Upper lobe of left lung (tissue), 6 donors: ENCODE data around the gene GYPB. TPM values are rescaled to one million over a fixed set of nuclear protein-coding genes. Genes with fewer than 3 reads are reported as not detected.
"Not testable (repeated sequence)": the region's sequence is repeated elsewhere in the genome, so short reads cannot be mapped to it uniquely, and the experiment has no call there.

Source experiments
- ATAC-seq, 2 donors: fragments of 200-7000 bp; cut with Tn5 transposase; one replicate each; pipeline ENCODE4 v1.9.1; 2022; ENCODE audit warnings: mild to moderate bottlenecking in 2 of 2, moderate library complexity in 2 of 2; ENCODE audit not compliant: low FRiP score in 2 of 2
- DNase-seq, 2 donors: peaks; one replicate each; pipeline ENCODE4 v3.0.0-alpha.2; 2019 to 2020
- H3K27ac ChIP-seq, 4 donors: fragments of 200-600 bp; sonication (generic); one replicate each; pipeline ENCODE4 v1.5.1; 2016 to 2019
- H3K27me3 ChIP-seq, 4 donors: fragments of 200-600 bp; sonication (generic); one replicate each; pipeline ENCODE4 v1.5.1; 2017 to 2019
- H3K36me3 ChIP-seq, 4 donors: fragments of 200-600 bp; sonication (generic); one replicate each; pipeline ENCODE4 v1.5.1; 2016 to 2019
- H3K4me1 ChIP-seq, 4 donors: fragments of 200-600 bp; sonication (generic); one replicate each; pipeline ENCODE4 v1.5.1; 2018 to 2019
- H3K4me3 ChIP-seq, 4 donors: fragments of 200-600 bp; sonication (generic); one replicate each; pipeline ENCODE4 v1.5.1; 2017 to 2019; ENCODE audit warnings: mild to moderate bottlenecking in 2 of 4, moderate library complexity in 1 of 4
- H3K9me3 ChIP-seq, 4 donors: fragments of 200-600 bp; sonication (generic); one replicate each; pipeline ENCODE4 v1.5.1; 2018 to 2019
- CTCF ChIP-seq, 6 experiments: fragments of 450-650 bp in 4 of 6; fragments of 200-600 bp in 2 of 6; sonication (generic) in 2 of 6; IDR thresholded peaks; one replicate each; pipeline ENCODE4 v1.5.1; 2016 to 2019; ENCODE audit warnings: antibody characterized with exemption in 6 of 6
- EP300 ChIP-seq, 4 donors: sonication (generic); formaldehyde crosslinking; IDR thresholded peaks; one replicate each; pipeline ENCODE4 v1.5.1; 2017; ENCODE audit warnings: antibody characterized with exemption in 4 of 4, control low read depth in 2 of 4
- POLR2A ChIP-seq, 4 donors: fragments of 450-650 bp; IDR thresholded peaks; one replicate each; pipeline ENCODE4 v1.5.1; 2016 to 2017; ENCODE audit warnings: antibody characterized with exemption in 4 of 4, mild to moderate bottlenecking in 2 of 4
- POLR2AphosphoS5 ChIP-seq, 2 donors: sonication (generic); formaldehyde crosslinking; IDR thresholded peaks; one replicate each; pipeline ENCODE4 v1.5.1; 2017; ENCODE audit warnings: antibody characterized with exemption in 2 of 2
- WGBS, 2 donors: methylation state at CpG; one replicate each; pipeline ENCODE4 v1.1.5; 2017 to 2018; 5-methylcytosine and 5-hydroxymethylcytosine counted together
- total RNA-seq, 6 donors: library from RNA; depleted of rRNA in 4 of 6; stranded (reverse); fragments of >200 nt in 4 of 6; gene quantifications; one replicate each; pipeline versions ENCODE4 v1.1.0 to v1.2.1, GENCODE V29; 2016 to 2021
- donor health status: DM: no; HTN: no; CAD: no; lungs with moderate emphysema.
- donor health status: DM: no; HTN: yes; CAD: no; lungs with severe emphysema.

The GYPB gene
- total RNA-seq, 6 donors from 2014 or later: not detected

GRCh38 chr4:143990717-143991116 is 28.5 kb downstream of the GYPB start:
- not testable (repeated sequence) for H3K27ac ChIP-seq, H3K27me3 ChIP-seq, DNase-seq, H3K4me3 ChIP-seq, H3K9me3 ChIP-seq, H3K36me3 ChIP-seq, ATAC-seq, H3K4me1 ChIP-seq
- 45 to 55% methylated on average over 3 of the region's 3 CpGs for WGBS, 2 donors

GRCh38 chr4:143986180-143986579 is 33.0 kb downstream of the GYPB start:
- no peak for DNase-seq
- Histone ChIP-seq H3K9me3 (no peaks in the 10 kb centered on the region), H3K27me3 (no peaks in the 10 kb centered on the region), H3K27ac (no peak overlapping the region), H3K4me1 (no peaks in the 10 kb centered on the region), H3K36me3 (no peaks in the 10 kb centered on the region), H3K4me3 (no peak overlapping the region)
- WGBS, 2 donors: 81 to 89% methylated on average over 1 of the region's 1 CpG
- TF ChIP-seq EP300 (IDR thresholded peaks at IDR 0.05) (no peak), POLR2AphosphoS5 (IDR thresholded peaks at IDR 0.05) (no peak), POLR2A (IDR thresholded peaks at IDR 0.05) (no peak), CTCF (IDR thresholded peaks at IDR 0.05) (no peak)
- no peak for ATAC-seq

- H3K9me3 ChIP-seq, DNase-seq, ATAC-seq, H3K27ac ChIP-seq, H3K36me3 ChIP-seq, H3K27me3 ChIP-seq, H3K4me3 ChIP-seq, H3K4me1 ChIP-seq: not testable (repeated sequence)
- WGBS, 2 donors: 47 to 55% methylated on average over 4 of the region's 4 CpGs
Measured at GRCh38 chr4:143980776-143981175, 38.4 kb downstream of the GYPB start.

GRCh38 chr4:143975527-143975926 is 43.7 kb downstream of the GYPB start:
- H3K4me3 ChIP-seq, ATAC-seq, H3K36me3 ChIP-seq, H3K27me3 ChIP-seq, H3K4me1 ChIP-seq, H3K27ac ChIP-seq, H3K9me3 ChIP-seq, DNase-seq: not testable (repeated sequence)

GRCh38 chr4:143974021-143974420 is 45.2 kb downstream of the GYPB start:
- WGBS, 2 donors: 76 to 79% methylated on average over 4 of the region's 4 CpGs
- H3K9me3 ChIP-seq, ATAC-seq, H3K27ac ChIP-seq, H3K4me3 ChIP-seq, H3K36me3 ChIP-seq, DNase-seq, H3K4me1 ChIP-seq, H3K27me3 ChIP-seq: not testable (repeated sequence)

GRCh38 chr4:143961075-143961474 is 58.1 kb downstream of the GYPB start:
- no peak for TF ChIP-seq CTCF (IDR thresholded peaks at IDR 0.05)
- no peak for TF ChIP-seq EP300 (IDR thresholded peaks at IDR 0.05)
- Histone ChIP-seq H3K36me3 (no peaks in the 10 kb centered on the region), H3K27ac (no peak overlapping the region), H3K9me3 (no peaks in the 10 kb centered on the region), H3K4me1 (no peaks in the 10 kb centered on the region), H3K4me3 (no peak overlapping the region), H3K27me3 (no peaks in the 10 kb centered on the region)
- DNase-seq: no peak
- no peak for ATAC-seq
- WGBS, 2 donors: 62 to 78% methylated on average over 4 of the region's 4 CpGs

- WGBS, 2 donors: 71 to 81% methylated on average over 3 of the region's 3 CpGs
- H3K9me3 ChIP-seq: peaks cover 0 to 17% (median 5%) of the 10 kb centered on the region in 4 donors
- H3K4me3 ChIP-seq, H3K4me1 ChIP-seq, ATAC-seq, DNase-seq, H3K36me3 ChIP-seq, H3K27me3 ChIP-seq, H3K27ac ChIP-seq: not testable (repeated sequence)
Measured at GRCh38 chr4:143955306-143955705, 63.9 kb downstream of the GYPB start.

- not testable (repeated sequence) for ATAC-seq, H3K27me3 ChIP-seq, H3K36me3 ChIP-seq, H3K27ac ChIP-seq, H3K4me3 ChIP-seq, DNase-seq, H3K4me1 ChIP-seq
- peaks cover 0 to 17% (median 5%) of the 10 kb centered on the region in 4 donors for H3K9me3 ChIP-seq
Measured at GRCh38 chr4:143951458-143951972, 67.7 kb downstream of the GYPB start.

GRCh38 chr4:143950967-143951366 is 68.2 kb downstream of the GYPB start:
- H3K4me3 ChIP-seq, DNase-seq, H3K4me1 ChIP-seq, H3K36me3 ChIP-seq, ATAC-seq, H3K27ac ChIP-seq, H3K27me3 ChIP-seq: not testable (repeated sequence)
- 83 to 98% methylated on average over 4 of the region's 4 CpGs for WGBS, 2 donors
- peaks cover 0 to 17% (median 5%) of the 10 kb centered on the region in 4 donors for H3K9me3 ChIP-seq

GRCh38 chr4:143950185-143950584 is 69.0 kb downstream of the GYPB start:
- not testable (repeated sequence) for ATAC-seq, DNase-seq, H3K4me3 ChIP-seq, H3K36me3 ChIP-seq, H3K27ac ChIP-seq, H3K4me1 ChIP-seq, H3K27me3 ChIP-seq
- H3K9me3 ChIP-seq: peaks cover 0 to 17% (median 5%) of the 10 kb centered on the region in 4 donors
- WGBS, 2 donors: 20 to 21% methylated on average over 1 of the region's 1 CpG

GRCh38 chr4:143947493-143947892 is 71.7 kb downstream of the GYPB start:
- not testable (repeated sequence) for ATAC-seq, H3K27me3 ChIP-seq, H3K4me3 ChIP-seq, H3K36me3 ChIP-seq, DNase-seq, H3K4me1 ChIP-seq, H3K27ac ChIP-seq
- H3K9me3 ChIP-seq: peaks cover 0 to 14% (median 5%) of the 10 kb centered on the region in 4 donors
- 59% methylated on average over 1 of the region's 1 CpG for WGBS, 2 donors
